ENCODE results near the gene CNTN5.

DNA sequence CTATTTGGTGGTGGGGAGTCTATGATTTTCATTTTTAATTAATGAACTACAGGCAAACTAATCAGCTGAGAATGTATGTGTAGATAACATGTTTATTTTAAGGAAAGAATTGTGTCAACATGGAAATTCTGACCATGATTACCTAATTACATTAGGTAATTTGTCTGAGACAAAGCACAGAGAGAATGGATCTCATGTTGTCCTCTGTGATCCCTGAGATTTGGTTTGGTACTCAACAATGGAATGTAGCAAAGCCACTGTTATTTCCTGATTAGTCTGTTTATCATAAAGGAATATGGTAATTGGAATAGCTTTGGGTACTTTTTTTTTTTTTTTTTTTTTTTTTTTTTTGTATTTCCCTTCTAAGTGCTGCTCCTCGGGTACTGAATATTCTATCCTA lies 947.6 kb downstream of the CNTN5 start:
- TF ChIP-seq, protein P1, sequence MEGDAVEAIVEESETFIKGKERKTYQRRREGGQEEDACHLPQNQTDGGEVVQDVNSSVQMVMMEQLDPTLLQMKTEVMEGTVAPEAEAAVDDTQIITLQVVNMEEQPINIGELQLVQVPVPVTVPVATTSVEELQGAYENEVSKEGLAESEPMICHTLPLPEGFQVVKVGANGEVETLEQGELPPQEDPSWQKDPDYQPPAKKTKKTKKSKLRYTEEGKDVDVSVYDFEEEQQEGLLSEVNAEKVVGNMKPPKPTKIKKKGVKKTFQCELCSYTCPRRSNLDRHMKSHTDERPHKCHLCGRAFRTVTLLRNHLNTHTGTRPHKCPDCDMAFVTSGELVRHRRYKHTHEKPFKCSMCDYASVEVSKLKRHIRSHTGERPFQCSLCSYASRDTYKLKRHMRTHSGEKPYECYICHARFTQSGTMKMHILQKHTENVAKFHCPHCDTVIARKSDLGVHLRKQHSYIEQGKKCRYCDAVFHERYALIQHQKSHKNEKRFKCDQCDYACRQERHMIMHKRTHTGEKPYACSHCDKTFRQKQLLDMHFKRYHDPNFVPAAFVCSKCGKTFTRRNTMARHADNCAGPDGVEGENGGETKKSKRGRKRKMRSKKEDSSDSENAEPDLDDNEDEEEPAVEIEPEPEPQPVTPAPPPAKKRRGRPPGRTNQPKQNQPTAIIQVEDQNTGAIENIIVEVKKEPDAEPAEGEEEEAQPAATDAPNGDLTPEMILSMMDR (IDR thresholded peaks at IDR 0.05; ENCODE audit: poor library complexity, severe bottlenecking) = no peak
- TF ChIP-seq EZH2 (IDR thresholded peaks at IDR 0.05; ENCODE audit: borderline replicate concordance, insufficient read depth, low read length, poor library complexity, severe bottlenecking) (no peak), POLR2AphosphoS5 (IDR thresholded peaks at IDR 0.05) (no peak), EP300 (conservative IDR thresholded peaks at IDR 0.05; ENCODE audit: poor library complexity, severe bottlenecking) (no peak)
- TF ChIP-seq, protein P2, sequence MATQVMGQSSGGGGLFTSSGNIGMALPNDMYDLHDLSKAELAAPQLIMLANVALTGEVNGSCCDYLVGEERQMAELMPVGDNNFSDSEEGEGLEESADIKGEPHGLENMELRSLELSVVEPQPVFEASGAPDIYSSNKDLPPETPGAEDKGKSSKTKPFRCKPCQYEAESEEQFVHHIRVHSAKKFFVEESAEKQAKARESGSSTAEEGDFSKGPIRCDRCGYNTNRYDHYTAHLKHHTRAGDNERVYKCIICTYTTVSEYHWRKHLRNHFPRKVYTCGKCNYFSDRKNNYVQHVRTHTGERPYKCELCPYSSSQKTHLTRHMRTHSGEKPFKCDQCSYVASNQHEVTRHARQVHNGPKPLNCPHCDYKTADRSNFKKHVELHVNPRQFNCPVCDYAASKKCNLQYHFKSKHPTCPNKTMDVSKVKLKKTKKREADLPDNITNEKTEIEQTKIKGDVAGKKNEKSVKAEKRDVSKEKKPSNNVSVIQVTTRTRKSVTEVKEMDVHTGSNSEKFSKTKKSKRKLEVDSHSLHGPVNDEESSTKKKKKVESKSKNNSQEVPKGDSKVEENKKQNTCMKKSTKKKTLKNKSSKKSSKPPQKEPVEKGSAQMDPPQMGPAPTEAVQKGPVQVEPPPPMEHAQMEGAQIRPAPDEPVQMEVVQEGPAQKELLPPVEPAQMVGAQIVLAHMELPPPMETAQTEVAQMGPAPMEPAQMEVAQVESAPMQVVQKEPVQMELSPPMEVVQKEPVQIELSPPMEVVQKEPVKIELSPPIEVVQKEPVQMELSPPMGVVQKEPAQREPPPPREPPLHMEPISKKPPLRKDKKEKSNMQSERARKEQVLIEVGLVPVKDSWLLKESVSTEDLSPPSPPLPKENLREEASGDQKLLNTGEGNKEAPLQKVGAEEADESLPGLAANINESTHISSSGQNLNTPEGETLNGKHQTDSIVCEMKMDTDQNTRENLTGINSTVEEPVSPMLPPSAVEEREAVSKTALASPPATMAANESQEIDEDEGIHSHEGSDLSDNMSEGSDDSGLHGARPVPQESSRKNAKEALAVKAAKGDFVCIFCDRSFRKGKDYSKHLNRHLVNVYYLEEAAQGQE (IDR thresholded peaks at IDR 0.05; ENCODE audit: borderline replicate concordance) = no peak
